H1 (cell line): ENCODE measurements around the gene PTCH2. TPM values are rescaled to one million over a fixed set of nuclear protein-coding genes. Genes with fewer than 3 reads are reported as not detected.

ENCODE experiments used
- CTCF ChIA-PET: fragments of 300-600 bp; sonication (Branson Sonifier 250); formaldehyde crosslinking; loops from one replicate; lab custom pipeline; 2021; ENCODE audit not compliant: partially characterized antibody; lab: Charles Lee
- POLR2A ChIA-PET: fragments of 300-600 bp; sonication (Branson Sonifier 250); formaldehyde crosslinking; loops from one replicate; lab custom pipeline; 2021; ENCODE audit warnings: inconsistent platforms; ENCODE audit not compliant: partially characterized antibody; lab: Charles Lee
- DNase-seq, 2 experiments: peaks; one replicate each; pipeline versions ENCODE4 v3.0.0 to v3.0.0-alpha.2; 2010 to 2022; ENCODE audit warnings: low spot score in 2 of 2, low read depth in 1 of 2, mixed read lengths in 1 of 2
- FAIRE-seq: peaks from 2 replicates; lab custom pipeline; 2011; peaks lifted over from hg19 to GRCh38; lab: Jason Lieb, UNC
- H2AFZ ChIP-seq: 2 replicates; pipeline ENCODE4 v1.8.1; 2012; ENCODE audit warnings: low read length, inconsistent platforms
- H2AK5ac ChIP-seq: 2 replicates; pipeline ENCODE4 v1.6.1; 2013; ENCODE audit warnings: low read depth, low read length
- H2BK120ac ChIP-seq: replicated peaks from 2 replicates; pipeline ENCODE3; 2013; ENCODE audit warnings: low read depth, low read length, inconsistent platforms
- H2BK12ac ChIP-seq: 2 replicates; pipeline ENCODE4 v1.6.1; 2013; ENCODE audit warnings: low read depth, low read length
- H2BK15ac ChIP-seq: 2 replicates; pipeline ENCODE4 v1.6.1; 2013; ENCODE audit warnings: low read length
- H2BK20ac ChIP-seq: 2 replicates; pipeline ENCODE4 v1.6.1; 2013; ENCODE audit warnings: low read length
- H2BK5ac ChIP-seq: 2 replicates; pipeline ENCODE4 v1.6.1; 2013; ENCODE audit warnings: low read depth, low read length
- H3K14ac ChIP-seq: 2 replicates; pipeline ENCODE4 v1.6.1; 2013; ENCODE audit warnings: inconsistent platforms; ENCODE audit not compliant: insufficient read length
- H3K18ac ChIP-seq: 2 replicates; pipeline ENCODE4 v1.6.1; 2013; ENCODE audit warnings: low read length; ENCODE audit errors: extremely low read depth
- H3K23ac ChIP-seq: 2 replicates; pipeline ENCODE4 v1.6.1; 2013; ENCODE audit warnings: inconsistent platforms; ENCODE audit not compliant: insufficient read length
- H3K23me2 ChIP-seq: 2 replicates; pipeline ENCODE4 v1.6.1; 2013; ENCODE audit warnings: low read depth, low read length
- H3K27ac ChIP-seq: 2 replicates; pipeline ENCODE4 v1.6.1; 2011; ENCODE audit warnings: low read depth, low read length, inconsistent platforms
- H3K27me3 ChIP-seq, 4 experiments: replicated peaks in 1 of 4; 1 replicate in 1 of 4; 2 replicates in 3 of 4; pipeline versions ENCODE4 v1.6.1 to v1.8.1; 2011 to 2013; ENCODE audit warnings: low read length in 3 of 4, mild to moderate bottlenecking in 3 of 4, inconsistent platforms in 2 of 4, mixed read lengths in 2 of 4, moderate library complexity in 1 of 4; ENCODE audit not compliant: control insufficient read depth in 3 of 4, insufficient read depth in 3 of 4; ENCODE audit errors: extremely low read depth in 1 of 4
- H3K36me3 ChIP-seq, 4 experiments: 2 replicates each; pipeline versions ENCODE4 v1.6.1 to v1.8.1; 2011 to 2013; ENCODE audit warnings: mild to moderate bottlenecking in 4 of 4, low read length in 3 of 4, moderate library complexity in 2 of 4, control low read depth in 1 of 4, inconsistent platforms in 1 of 4; ENCODE audit not compliant: insufficient read depth in 4 of 4, control insufficient read depth in 2 of 4
- H3K4ac ChIP-seq: replicated peaks from 2 replicates; pipeline ENCODE3; 2013; ENCODE audit warnings: low read length, low read depth, mixed read lengths, inconsistent platforms; ENCODE audit not compliant: insufficient read length
- H3K4me1 ChIP-seq, 4 experiments: replicated peaks in 1 of 4; 1 replicate in 1 of 4; 2 replicates in 3 of 4; pipeline versions ENCODE4 v1.6.1 to v1.8.1; 2011 to 2013; ENCODE audit warnings: low read length in 3 of 4, inconsistent platforms in 2 of 4, mixed read lengths in 1 of 4; ENCODE audit not compliant: insufficient read depth in 4 of 4, control insufficient read depth in 3 of 4
- H3K4me2 ChIP-seq, 2 experiments: 2 replicates each; pipeline versions ENCODE4 v1.6.1 to v1.8.1; 2011 to 2013; ENCODE audit warnings: low read depth in 2 of 2, low read length in 2 of 2, control low read depth in 1 of 2, inconsistent platforms in 1 of 2, mild to moderate bottlenecking in 1 of 2; ENCODE audit not compliant: insufficient read depth in 1 of 2
- H3K4me3 ChIP-seq, 4 experiments: fragments of 200-600, 300-600 bp in 1 of 4; sonication (generic), shearing (Covaris generic), sonication (Bioruptor Twin) in 1 of 4; 2 replicates each; pipeline versions ENCODE4 v1.5.1 to v1.8.1; 2011 to 2016; ENCODE audit warnings: low read length in 4 of 4, low read depth in 3 of 4, control low read depth in 2 of 4, inconsistent platforms in 2 of 4, mild to moderate bottlenecking in 2 of 4, mixed read lengths in 1 of 4, moderate library complexity in 1 of 4; ENCODE audit not compliant: insufficient read depth in 2 of 4; ENCODE audit errors: extremely low read depth in 1 of 4
- H3K56ac ChIP-seq: replicated peaks from 2 replicates; pipeline ENCODE3; 2013; ENCODE audit warnings: low read depth, mild to moderate bottlenecking, mixed read lengths, low read length, inconsistent platforms; ENCODE audit not compliant: insufficient read length
- H3K79me1 ChIP-seq: 2 replicates; pipeline ENCODE4 v1.6.1; 2013; ENCODE audit warnings: low read depth, low read length, control low read depth
- H3K79me2 ChIP-seq, 2 experiments: 2 replicates each; pipeline versions ENCODE4 v1.6.1 to v1.8.1; 2012 to 2013; ENCODE audit warnings: low read length in 2 of 2, mild to moderate bottlenecking in 2 of 2, inconsistent platforms in 1 of 2; ENCODE audit not compliant: insufficient read depth in 2 of 2, control insufficient read depth in 1 of 2
- H3K9ac ChIP-seq, 4 experiments: replicated peaks in 1 of 4; 1 replicate in 1 of 4; 2 replicates in 3 of 4; pipeline versions ENCODE4 v1.6.1 to v1.8.1; 2011 to 2013; ENCODE audit warnings: low read depth in 3 of 4, low read length in 3 of 4, control low read depth in 2 of 4, mild to moderate bottlenecking in 2 of 4, moderate library complexity in 2 of 4, inconsistent platforms in 1 of 4; ENCODE audit errors: extremely low read depth in 1 of 4
- H3K9me3 ChIP-seq, 2 experiments: 2 replicates each; pipeline versions ENCODE4 v1.6.1 to v1.8.1; 2012 to 2013; ENCODE audit warnings: mild to moderate bottlenecking in 2 of 2, moderate library complexity in 2 of 2, control low read depth in 1 of 2, inconsistent platforms in 1 of 2, low read depth in 1 of 2, low read length in 1 of 2, mixed read lengths in 1 of 2; ENCODE audit not compliant: insufficient read depth in 2 of 2
- H4K20me1 ChIP-seq, 2 experiments: replicated peaks in 1 of 2; 2 replicates each; pipeline versions ENCODE3 to v1.8.1; 2011 to 2013; ENCODE audit warnings: inconsistent platforms in 2 of 2, low read length in 2 of 2, mild to moderate bottlenecking in 1 of 2; ENCODE audit not compliant: insufficient read depth in 2 of 2, control insufficient read depth in 1 of 2
- H4K5ac ChIP-seq: 2 replicates; pipeline ENCODE4 v1.6.1; 2013; ENCODE audit warnings: low read length, low read depth, mixed read lengths, inconsistent platforms; ENCODE audit not compliant: insufficient read length
- H4K8ac ChIP-seq: 2 replicates; pipeline ENCODE4 v1.8.0; 2013; ENCODE audit warnings: mild to moderate bottlenecking, moderate library complexity, low read length, inconsistent platforms; ENCODE audit not compliant: insufficient read depth; ENCODE audit errors: extremely low read depth
- H4K91ac ChIP-seq: replicated peaks from 2 replicates; pipeline ENCODE3; 2013; ENCODE audit warnings: low read length, mixed read lengths, inconsistent platforms; ENCODE audit not compliant: insufficient read length
- CTBP2 ChIP-seq: IDR thresholded peaks from 2 replicates; pipeline ENCODE4 v1.7.0; 2011; ENCODE audit warnings: borderline replicate concordance, mild to moderate bottlenecking, moderate library complexity, mixed read lengths, low read length; ENCODE audit not compliant: insufficient read depth, insufficient read length
- KDM1A ChIP-seq: fragments of 200-600, 300-600 bp; sonication (generic); IDR thresholded peaks from 2 replicates; pipeline ENCODE4 v1.7.1; 2016; ENCODE audit warnings: mild to moderate bottlenecking, low read length, borderline replicate concordance
- RXRA ChIP-seq: IDR thresholded peaks from 2 replicates; pipeline ENCODE4 v1.6.1; 2011; ENCODE audit warnings: low read depth, mild to moderate bottlenecking, low read length, moderate library complexity; ENCODE audit not compliant: insufficient read depth
- SP1 ChIP-seq: IDR thresholded peaks from 2 replicates; pipeline ENCODE4 v1.6.1; 2011; ENCODE audit warnings: low read depth, low read length
- whole genome bisulfite sequencing, 2 experiments: shearing (Covaris generic) in 1 of 2; methylation state at CpG; one replicate each; pipeline versions ENCODE4 v1.1.6 to v1.1.7; 2013 to 2015; ENCODE audit warnings: low lambda C conversion rate in 2 of 2, mixed read lengths in 2 of 2, inconsistent platforms in 1 of 2, low coverage in 1 of 2, missing lambda C conversion rate in 1 of 2; ENCODE audit not compliant: insufficient replicate concordance in 2 of 2, insufficient coverage in 1 of 2, insufficient read length in 1 of 2; ENCODE audit errors: extremely low coverage in 1 of 2, missing lambda C conversion rate in 1 of 2; 5-methylcytosine and 5-hydroxymethylcytosine counted together
- polyA plus RNA-seq, 7 experiments: library from polyadenylated mRNA; depleted of rRNA in 3 of 7; stranded (reverse) in 5 of 7; unstranded in 2 of 7; fragments of >200 nt in 5 of 7; fragments of 200-250 nt in 2 of 7; gene quantifications; 1 replicate in 5 of 7; 2 replicates in 1 of 7; 4 replicates in 1 of 7; pipeline versions ENCODE4 v1.2.1 to v1.2.3, GENCODE V29; 2011 to 2013; ENCODE audit warnings: missing spikeins in 2 of 7, mixed read lengths in 2 of 7
- total RNA-seq: library from RNA; stranded (reverse); fragmentation: NEBNext Ultra II Directional; extraction: Animal tissue kit (Norgen Biotek cat#: 25700); gene quantifications from 2 replicates; pipeline ENCODE4 v1.2.1, GENCODE V29; 2021

Gene PTCH2
- total and polyA plus RNA-seq, 2 of the 8 experiments (the other 6 are each of a cell fraction or from before 2014, with no cell fraction given), result 0.35 to 1.2 TPM

DNA sequence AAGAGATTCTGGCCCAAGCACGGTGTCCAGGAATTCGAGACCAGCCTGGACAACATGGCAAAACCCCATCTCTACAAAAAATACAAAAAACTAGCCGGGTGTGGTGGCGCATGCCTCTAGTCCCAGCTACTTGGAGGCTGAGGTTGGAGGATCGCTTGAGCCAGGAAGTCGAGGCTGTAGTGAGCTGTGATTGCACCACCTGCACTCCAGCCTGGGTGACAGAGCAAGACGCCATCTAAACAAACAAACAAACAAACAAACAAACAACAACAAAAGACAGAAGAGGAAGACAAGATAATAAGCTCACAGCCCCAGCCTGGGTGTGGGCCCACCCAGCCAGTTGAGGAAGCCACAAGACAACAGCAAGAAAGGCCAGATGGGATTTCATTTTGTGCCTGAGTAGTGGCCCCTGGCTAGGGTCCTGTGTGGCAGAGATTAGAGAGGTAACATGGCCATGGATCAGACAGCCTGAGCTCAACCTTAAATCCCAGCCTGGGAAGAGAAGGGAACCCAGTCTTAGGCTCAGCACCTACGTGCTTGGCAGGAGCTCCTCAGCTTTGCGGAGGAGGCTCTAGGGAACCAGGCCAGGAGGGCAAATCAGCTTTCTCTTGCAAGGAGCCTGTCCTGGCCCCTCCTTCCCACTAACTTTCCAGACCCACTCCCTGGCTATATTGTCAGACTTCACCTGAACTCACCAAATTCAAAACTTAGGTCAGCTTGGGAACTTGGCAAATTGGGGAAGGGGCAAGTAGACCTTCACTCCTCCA is 50.1 kb downstream of the PTCH2 start:
- Histone ChIP-seq H3K4me3 (no peak overlapping the region), H4K8ac (no peak overlapping the region), H2BK120ac (no peak overlapping the region), H3K9ac (no peak overlapping the region), H4K91ac (peak overlapping the region; percentile 77), H2BK5ac (peak overlapping the region; percentile 79; the same call in 1 of the 2 replicates), H2BK12ac (peak overlapping the region; percentile 98), H3K36me3 (no peaks in the 10 kb centered on the region), H3K79me1 (0 out of 2 replicates have a peak, but pooled peaks cover 2% of the 10 kb centered on the region), H3K18ac (peak overlapping the region; percentile 71; the same call in 1 of the 2 replicates), H3K4me1 (peaks cover 0 to 5% (median 5%) of the 10 kb centered on the region in 4 experiments), H4K20me1 (no peaks in the 10 kb centered on the region), H3K9me3 (no peaks in the 10 kb centered on the region), H3K23me2 (no peaks in the 10 kb centered on the region; the same call in 1 of the 2 replicates), H3K23ac (no peak overlapping the region), H3K56ac (no peak overlapping the region), H2AK5ac (peak overlapping the region; percentile 95), H3K14ac (no peak overlapping the region), H3K4ac (no peak overlapping the region), H2AFZ (no peak overlapping the region), H3K27me3 (no peaks in the 10 kb centered on the region), H2BK20ac (peak overlapping the region; percentile 86; the same call in 1 of the 2 replicates), H3K4me2 (peak overlapping the region in 1 of 2 experiments; percentile 40; a peak in 1 of 4 replicates), H3K27ac (no peak overlapping the region), H2BK15ac (peak overlapping the region; percentile 98), H4K5ac (peak overlapping the region; percentile 63), H3K79me2 (no peaks in the 10 kb centered on the region)
- 94% methylated on average over 9 of the region's 9 CpGs; no CpG with 5 or more reads in 1 of the 2 experiments for WGBS, 2 experiments
- POLR2A ChIA-PET, result interaction anchor here (0.9 to 12.1 kb wide), 10 partner anchors 9 to 71 kb away, joined by 3 to 310 read pairs (median 8); partner anchors contain the start of genes BTBD19, DYNLT4, RNU5D-1 and RPS8
- DNase-seq (no peak), FAIRE-seq (no peak)
- CTCF ChIA-PET, result interaction anchor here (0.6 to 5.7 kb wide), 36 partner anchors 9 to 776 kb away, joined by 3 to 51 read pairs (median 4); partner anchors contain the start of genes BTBD19, DYNLT4, HECTD3 and PTCH2
- TF ChIP-seq SP1 (no peak), KDM1A (no peak), CTBP2 (no peak), RXRA (no peak)
